MM.1S (cell line): ENCODE results near the gene CCZ1.
"Not testable (repeated sequence)": the region's sequence is repeated elsewhere in the genome, so short reads cannot be mapped to it uniquely, and the experiment has no call there.

Experiments used
- DNase-seq: peaks from one replicate; pipeline ENCODE4 v3.0.0-alpha.2; 2015
- H2AFZ ChIP-seq: fragments of 300-600 bp; sonication (generic); 2 replicates; pipeline ENCODE4 v1.6.0; 2016; ENCODE audit warnings: antibody characterized with exemption, low read length
- H3F3A ChIP-seq: fragments of 300-600 bp; sonication (generic); 2 replicates; pipeline ENCODE4 v1.6.1; 2016; ENCODE audit warnings: mild to moderate bottlenecking, antibody characterized with exemption, low read length, moderate library complexity, mixed read lengths; ENCODE audit not compliant: insufficient read depth
- H3K27ac ChIP-seq: fragments of 300-600 bp; sonication (generic); 2 replicates; pipeline ENCODE4 v1.5.1; 2016; ENCODE audit warnings: mild to moderate bottlenecking, low read length
- H3K27me3 ChIP-seq: fragments of 300-600 bp; sonication (generic); replicated peaks from 2 replicates; pipeline ENCODE4 v1.6.0; 2016; ENCODE audit warnings: low read length; ENCODE audit not compliant: insufficient read depth
- H3K36me3 ChIP-seq: fragments of 300-600 bp; sonication (generic); replicated peaks from 2 replicates; pipeline ENCODE4 v1.6.1; 2016; ENCODE audit warnings: mild to moderate bottlenecking, low read length, mixed read lengths; ENCODE audit not compliant: insufficient read depth
- H3K4me1 ChIP-seq: fragments of 300-600 bp; sonication (generic); 2 replicates; pipeline ENCODE4 v1.6.1; 2016; ENCODE audit warnings: low read length, mixed read lengths
- H3K4me2 ChIP-seq: fragments of 300-600 bp; sonication (generic); 2 replicates; pipeline ENCODE4 v1.6.0; 2016; ENCODE audit warnings: low read depth, low read length
- H3K4me3 ChIP-seq: fragments of 300-600 bp; sonication (generic); 2 replicates; pipeline ENCODE4 v1.5.1; 2016; ENCODE audit warnings: low read length, mixed read lengths
- H3K79me2 ChIP-seq: fragments of 300-600 bp; sonication (generic); 2 replicates; pipeline ENCODE4 v1.6.1; 2016; ENCODE audit warnings: mixed run types, low read length, mixed read lengths
- H3K9ac ChIP-seq: fragments of 300-600 bp; sonication (generic); 2 replicates; pipeline ENCODE4 v1.6.1; 2016; ENCODE audit warnings: low read length, mixed read lengths
- H3K9me2 ChIP-seq: fragments of 300-600 bp; sonication (generic); replicated peaks from 2 replicates; pipeline ENCODE4 v1.6.1; 2016; ENCODE audit warnings: mild to moderate bottlenecking, low read length, mixed read lengths; ENCODE audit not compliant: insufficient read depth
- H3K9me3 ChIP-seq: fragments of 300-600 bp; sonication (generic); replicated peaks from 2 replicates; pipeline ENCODE4 v1.6.1; 2016; ENCODE audit warnings: mild to moderate bottlenecking, low read length, mixed read lengths; ENCODE audit not compliant: insufficient read depth
- H4K20me1 ChIP-seq: fragments of 300-600 bp; sonication (generic); 2 replicates; pipeline ENCODE4 v1.6.1; 2016; ENCODE audit warnings: mild to moderate bottlenecking, low read length, moderate library complexity, mixed read lengths; ENCODE audit not compliant: insufficient read depth
- EZH2 ChIP-seq: fragments of 300-600 bp; sonication (generic); optimal IDR thresholded peaks from 2 replicates; pipeline ENCODE3; 2017; ENCODE audit warnings: low read depth, mild to moderate bottlenecking, antibody characterized with exemption, low read length, mixed read lengths
- EZH2phosphoT487 ChIP-seq: fragments of 300-600 bp; sonication (generic); IDR thresholded peaks from 2 replicates; pipeline ENCODE4 v1.6.1; 2018; ENCODE audit warnings: antibody characterized with exemption, low read length
- TF ChIP-seq, protein P1 (sequence below): fragments of 300-600 bp; sonication (generic); IDR thresholded peaks from 2 replicates; pipeline ENCODE4 v1.5.1; 2016; ENCODE audit warnings: antibody characterized with exemption, low read length, mixed read lengths

The CCZ1 gene

DNA sequence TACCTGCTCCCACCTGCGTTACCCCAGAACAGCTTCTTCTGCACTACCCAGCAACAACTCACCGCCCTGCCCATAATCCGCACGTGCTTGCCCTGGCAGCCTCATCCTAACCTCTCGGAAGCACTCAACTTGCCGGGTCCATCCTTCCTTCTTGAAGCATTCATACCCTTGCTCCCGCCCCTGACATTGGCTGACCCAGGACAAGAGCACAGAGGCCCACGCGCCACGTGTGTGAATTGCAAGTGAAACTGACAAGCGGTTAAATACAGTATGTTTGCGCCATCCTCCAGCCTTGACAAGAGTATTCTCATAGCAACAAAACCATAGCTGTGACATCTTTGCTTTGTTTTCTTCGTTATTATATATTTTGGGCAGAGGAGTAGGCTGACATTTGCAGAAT, 28.8 kb upstream of the CCZ1 start:
- Histone ChIP-seq H2AFZ (no peak overlapping the region), H3K79me2 (no peaks in the 10 kb centered on the region), H3K9me2 (no peaks in the 10 kb centered on the region), H3K27ac (no peak overlapping the region), H3K4me1 (no peaks in the 10 kb centered on the region), H3K27me3 (no peaks in the 10 kb centered on the region), H3K36me3 (no peaks in the 10 kb centered on the region), H3K9ac (no peak overlapping the region), H3F3A (no peaks in the 10 kb centered on the region), H3K4me2 (no peak overlapping the region), H3K9me3 (no peaks in the 10 kb centered on the region), H3K4me3 (no peak overlapping the region), H4K20me1 (no peaks in the 10 kb centered on the region)
- DNase-seq, result no peak
- TF ChIP-seq, protein P1, sequence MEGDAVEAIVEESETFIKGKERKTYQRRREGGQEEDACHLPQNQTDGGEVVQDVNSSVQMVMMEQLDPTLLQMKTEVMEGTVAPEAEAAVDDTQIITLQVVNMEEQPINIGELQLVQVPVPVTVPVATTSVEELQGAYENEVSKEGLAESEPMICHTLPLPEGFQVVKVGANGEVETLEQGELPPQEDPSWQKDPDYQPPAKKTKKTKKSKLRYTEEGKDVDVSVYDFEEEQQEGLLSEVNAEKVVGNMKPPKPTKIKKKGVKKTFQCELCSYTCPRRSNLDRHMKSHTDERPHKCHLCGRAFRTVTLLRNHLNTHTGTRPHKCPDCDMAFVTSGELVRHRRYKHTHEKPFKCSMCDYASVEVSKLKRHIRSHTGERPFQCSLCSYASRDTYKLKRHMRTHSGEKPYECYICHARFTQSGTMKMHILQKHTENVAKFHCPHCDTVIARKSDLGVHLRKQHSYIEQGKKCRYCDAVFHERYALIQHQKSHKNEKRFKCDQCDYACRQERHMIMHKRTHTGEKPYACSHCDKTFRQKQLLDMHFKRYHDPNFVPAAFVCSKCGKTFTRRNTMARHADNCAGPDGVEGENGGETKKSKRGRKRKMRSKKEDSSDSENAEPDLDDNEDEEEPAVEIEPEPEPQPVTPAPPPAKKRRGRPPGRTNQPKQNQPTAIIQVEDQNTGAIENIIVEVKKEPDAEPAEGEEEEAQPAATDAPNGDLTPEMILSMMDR, result no peak
- no peak for TF ChIP-seq EZH2phosphoT487
- no peak for TF ChIP-seq EZH2

DNA sequence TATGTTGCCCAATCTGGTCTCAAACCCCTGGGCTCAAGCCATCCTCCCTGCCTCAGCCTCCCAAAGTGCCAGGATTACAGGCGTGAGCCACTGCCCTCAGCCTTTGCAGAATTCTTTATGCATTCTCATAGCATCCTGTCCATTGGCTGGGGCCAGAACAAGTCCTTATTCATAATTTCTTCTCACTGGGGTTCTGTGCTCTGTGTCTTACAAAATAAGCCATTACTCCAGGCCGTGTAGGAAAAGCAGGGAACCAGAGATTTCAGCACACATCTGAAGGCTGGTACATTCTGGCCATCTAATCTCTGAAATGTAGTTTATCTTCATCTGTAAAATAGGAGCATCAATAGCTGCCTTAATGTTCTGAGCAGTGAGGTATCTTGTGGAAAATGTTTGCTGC, 28.2 kb upstream of the CCZ1 start:
- Histone ChIP-seq H3F3A (no peaks in the 10 kb centered on the region), H3K36me3 (no peaks in the 10 kb centered on the region), H3K4me1 (no peaks in the 10 kb centered on the region)

DNA sequence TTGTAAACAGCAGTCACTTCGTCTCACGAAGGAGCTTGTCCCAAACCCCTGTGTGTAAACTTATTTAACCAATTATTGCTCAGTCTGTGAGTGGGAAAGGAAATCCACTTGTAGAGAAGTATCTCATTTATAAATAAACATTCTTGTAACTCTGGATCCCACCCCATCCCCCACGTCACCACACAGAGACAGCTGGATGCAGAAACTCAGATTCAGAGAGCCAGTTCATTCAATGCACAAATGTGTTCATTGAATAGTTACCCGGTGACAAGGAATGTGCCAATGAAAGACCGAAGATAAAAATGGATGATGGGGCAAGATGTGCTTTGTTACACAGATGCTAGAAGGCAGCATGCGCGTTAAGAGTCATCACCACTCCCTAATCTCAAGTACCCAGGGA, 26.2 kb upstream of the CCZ1 start:
- H3K27me3 ChIP-seq, result no peaks in the 10 kb centered on the region
- H3K36me3 ChIP-seq, result no peaks in the 10 kb centered on the region
- H3K9ac ChIP-seq, result no peak overlapping the region
- DNase-seq, result no peak
- H3K9me3 ChIP-seq, result no peaks in the 10 kb centered on the region
- H3K9me2 ChIP-seq, result no peaks in the 10 kb centered on the region
- H4K20me1 ChIP-seq, result no peaks in the 10 kb centered on the region
- H3K4me3 ChIP-seq, result no peak overlapping the region
- no peak overlapping the region for H3K27ac ChIP-seq
- no peaks in the 10 kb centered on the region for H3F3A ChIP-seq
- H2AFZ ChIP-seq, result no peak overlapping the region
- H3K79me2 ChIP-seq, result no peaks in the 10 kb centered on the region
- TF ChIP-seq, protein P1, result no peak
- TF ChIP-seq EZH2phosphoT487 (no peak), EZH2 (no peak)
- no peaks in the 10 kb centered on the region for H3K4me1 ChIP-seq
- H3K4me2 ChIP-seq, result no peak overlapping the region

More for the DNA sequence above, 28.2 kb upstream of the CCZ1 start:
- no peak overlapping the region for H3K4me3 ChIP-seq
- H3K79me2 ChIP-seq, result no peaks in the 10 kb centered on the region
- H3K9me2 ChIP-seq, result no peaks in the 10 kb centered on the region
- no peak overlapping the region for H3K9ac ChIP-seq
- H3K9me3 ChIP-seq, result no peaks in the 10 kb centered on the region
- H3K27ac ChIP-seq, result no peak overlapping the region
- no peaks in the 10 kb centered on the region for H4K20me1 ChIP-seq
- no peak for DNase-seq
- no peak for TF ChIP-seq EZH2
- TF ChIP-seq, protein P1, result no peak
- TF ChIP-seq EZH2phosphoT487, result no peak
- H3K27me3 ChIP-seq, result no peaks in the 10 kb centered on the region
- no peak overlapping the region for H2AFZ ChIP-seq
- no peak overlapping the region for H3K4me2 ChIP-seq

DNA sequence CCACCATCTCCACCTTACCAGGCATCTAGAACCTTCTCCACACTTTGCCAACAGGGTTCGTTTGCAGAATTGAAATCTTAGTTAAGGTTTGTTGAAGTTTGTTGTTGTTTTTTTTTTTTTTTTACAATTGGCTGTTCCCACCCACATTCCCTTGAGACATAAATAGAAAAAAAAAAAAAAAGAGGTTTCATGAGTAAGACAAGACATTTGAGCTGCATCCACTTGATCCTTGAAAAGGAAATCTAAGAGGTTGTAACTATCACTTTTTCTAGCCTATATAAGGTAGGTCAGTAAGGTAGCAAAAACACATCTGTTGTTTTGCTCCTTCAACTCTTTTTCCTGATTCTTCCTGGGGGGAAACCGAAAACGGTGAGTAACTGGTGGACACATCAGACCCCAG, 18.9 kb upstream of the CCZ1 start:
- H2AFZ ChIP-seq, result not testable (repeated sequence)

DNA sequence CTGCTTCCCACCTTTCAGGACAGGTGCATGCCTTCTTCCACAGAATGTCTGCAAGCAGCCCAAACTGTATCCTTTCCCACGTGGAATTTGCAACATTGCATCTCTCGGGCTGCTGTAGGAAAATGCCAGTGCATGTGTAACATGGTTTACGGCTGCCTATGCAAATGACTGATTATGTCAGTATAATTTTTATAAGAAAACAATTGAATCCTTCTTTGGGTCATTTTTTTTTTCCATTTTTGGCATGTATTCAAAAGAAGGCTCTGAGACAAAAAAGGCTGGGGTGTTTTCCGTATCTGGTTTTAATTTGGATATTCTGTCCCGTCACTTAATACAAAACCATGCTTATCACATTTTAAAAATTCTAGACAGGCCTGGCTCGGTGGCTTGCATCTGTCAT, 18.4 kb upstream of the CCZ1 start:
- not testable (repeated sequence) for H3K36me3 ChIP-seq, H3K27ac ChIP-seq, H3K9me2 ChIP-seq, H2AFZ ChIP-seq, H4K20me1 ChIP-seq, H3K9ac ChIP-seq, H3K79me2 ChIP-seq, H3K9me3 ChIP-seq, H3K4me3 ChIP-seq, DNase-seq, H3K4me1 ChIP-seq, H3F3A ChIP-seq, H3K4me2 ChIP-seq, H3K27me3 ChIP-seq

More for the DNA sequence above, 18.9 kb upstream of the CCZ1 start:
- H3F3A ChIP-seq, H3K79me2 ChIP-seq, H3K4me1 ChIP-seq, H3K4me2 ChIP-seq, H3K4me3 ChIP-seq, H3K27me3 ChIP-seq, H3K9ac ChIP-seq, H3K9me2 ChIP-seq, H3K36me3 ChIP-seq, H3K27ac ChIP-seq, DNase-seq, H4K20me1 ChIP-seq, H3K9me3 ChIP-seq: not testable (repeated sequence)

- not testable (repeated sequence) for H4K20me1 ChIP-seq, H3K9ac ChIP-seq, H3K27me3 ChIP-seq, H3K9me3 ChIP-seq, H3K9me2 ChIP-seq, H3K4me2 ChIP-seq, H3K36me3 ChIP-seq, H2AFZ ChIP-seq, DNase-seq, H3K4me1 ChIP-seq, H3K27ac ChIP-seq, H3K4me3 ChIP-seq, H3K79me2 ChIP-seq, H3F3A ChIP-seq
These were observed 14.1 kb upstream of the CCZ1 start for GRCh38 chr7:5884431-5884830.
